ENCODE data around the gene TSEN2. TPM values are rescaled to one million over a fixed set of nuclear protein-coding genes. Genes with fewer than 3 reads are reported as not detected.

Gene TSEN2
- total and polyA plus RNA-seq, 2 of the 13 experiments (the other 11 are each of a cell fraction or from before 2014, with no cell fraction given) = 11.0 to 17.3 TPM

GRCh38 chr3:12489832-12490231, 5.6 kb downstream of the TSEN2 start (continued):
- no peak for TF ChIP-seq HNF1A (IDR thresholded peaks at IDR 0.05; ENCODE audit: low read depth)
- no peak for TF ChIP-seq HNF1A (CRISPR knock-in tag; IDR thresholded peaks at IDR 0.05; ENCODE audit: borderline replicate concordance)

GRCh38 chr3:12490547-12490946, 6.3 kb downstream of the TSEN2 start:
- no peak for FAIRE-seq
- Histone ChIP-seq H3K4me3 (replicated peaks in 1 of 3; ENCODE audit: insufficient read depth in 1 of 3, low read depth in 2 of 3, low read length in 3 of 3) (no peak overlapping the region), H3K4me1 (ENCODE audit: insufficient read depth, low read length) (peaks cover 16% of the 10 kb centered on the region), H4K20me1 (ENCODE audit: insufficient read depth, low read length) (no peaks in the 10 kb centered on the region), H3K79me2 (ENCODE audit: insufficient read depth, low read length) (peaks cover 9% of the 10 kb centered on the region), H2AFZ (ENCODE audit: low read length) (no peak overlapping the region), H3K27me3 (ENCODE audit: control insufficient read depth in 1 of 2, insufficient read depth in 2 of 2, low read length in 2 of 2) (no peaks in the 10 kb centered on the region), H3K27ac (ENCODE audit: extremely low read length, insufficient read depth, low read length) (no peak overlapping the region), H3K36me3 (replicated peaks in 1 of 2; ENCODE audit: control insufficient read depth in 1 of 2, insufficient read depth in 2 of 2, low read length in 2 of 2) (peaks cover 3 to 22% of the 10 kb centered on the region in 2 experiments; a peak in 4 of 5 replicates), H3K4me2 (ENCODE audit: low read depth, low read length) (no peak overlapping the region), H3K9me3 (ENCODE audit: low read length) (no peaks in the 10 kb centered on the region), H3K9ac (ENCODE audit: insufficient read depth, low read depth, low read length) (no peak overlapping the region)
- ChIA-PET CTCF (ENCODE audit: low intra/inter-chr PET ratio, low total read pairs) (no interaction called here), POLR2A (no interaction called here)
- in situ Hi-C loops (cut with HindIII; ENCODE audit: extremely low pct_ligation_motif_present, low pct_unique_long_range_greater_than_20kb) (no loop called here), intact Hi-C loops (cut with micrococcal nuclease; ENCODE audit: unreplicated experiment) (no loop called here)
- no peak for DNase-seq (ENCODE audit: low spot score)
- no TSS peak for BruUV-seq (replicated peaks)
- no peak for ATAC-seq
- WGBS (ENCODE audit: low lambda C conversion rate) = 98% methylated on average over 3 of the region's 3 CpGs
- TF ChIP-seq PAWR (CRISPR knock-in tag; IDR thresholded peaks at IDR 0.05; ENCODE audit: borderline replicate concordance) (no peak), CREB1 (IDR thresholded peaks at IDR 0.05) (no peak), CREB1 (CRISPR knock-in tag; IDR thresholded peaks at IDR 0.05) (no peak)
